GM19025 (cell line): ENCODE data around the gene CFAP161.
"Not testable (repeated sequence)": the region's sequence is repeated elsewhere in the genome, so short reads cannot be mapped to it uniquely, and the experiment has no call there.

Source experiments
- ATAC-seq: cut with Tn5 transposase; IDR thresholded peaks from one replicate; pipeline ENCODE4 v1.9.1; 2021; ENCODE audit warnings: mild to moderate bottlenecking, low read depth, moderate library complexity; ENCODE audit not compliant: unreplicated experiment

CFAP161 gene

GRCh38 chr15:81106560-81106959 is 27.5 kb upstream of the CFAP161 start:
- ATAC-seq: no peak

GRCh38 chr15:81107889-81108288 is 26.2 kb upstream of the CFAP161 start:
- no peak for ATAC-seq

GRCh38 chr15:81108427-81108826 is 25.6 kb upstream of the CFAP161 start:
- ATAC-seq: no peak

GRCh38 chr15:81111018-81111417 is 23.1 kb upstream of the CFAP161 start:
- ATAC-seq: no peak

- ATAC-seq: no peak
These were observed 22.3 kb upstream of the CFAP161 start for GRCh38 chr15:81111510-81112470.

- no peak for ATAC-seq
These were observed 20.8 kb upstream of the CFAP161 start for GRCh38 chr15:81113204-81113657.

- no peak for ATAC-seq
These were observed 20.2 kb upstream of the CFAP161 start for GRCh38 chr15:81113861-81114291.

- no peak for ATAC-seq
These were observed 18.8 kb upstream of the CFAP161 start for GRCh38 chr15:81115054-81115939.

- no peak for ATAC-seq
These were observed 16.9 kb upstream of the CFAP161 start for GRCh38 chr15:81117136-81117535.

GRCh38 chr15:81117581-81117980 is 16.5 kb upstream of the CFAP161 start:
- ATAC-seq: no peak

GRCh38 chr15:81118361-81118760 is 15.7 kb upstream of the CFAP161 start:
- ATAC-seq: no peak

GRCh38 chr15:81120069-81120468 is 14.0 kb upstream of the CFAP161 start:
- no peak for ATAC-seq

GRCh38 chr15:81126892-81127291 is 7.2 kb upstream of the CFAP161 start:
- ATAC-seq: no peak

GRCh38 chr15:81141478-81141877 is 7.4 kb downstream of the CFAP161 start:
- not testable (repeated sequence) for ATAC-seq

GRCh38 chr15:81146006-81146405 is 11.9 kb downstream of the CFAP161 start:
- no peak for ATAC-seq

- no peak for ATAC-seq
These were observed 12.4 kb downstream of the CFAP161 start for GRCh38 chr15:81146466-81146865.

- ATAC-seq: no peak
These were observed 17.3 kb downstream of the CFAP161 start for GRCh38 chr15:81151389-81151788.

- no peak for ATAC-seq
These were observed 18.3 kb downstream of the CFAP161 start for GRCh38 chr15:81152339-81152738.

- no peak for ATAC-seq
These were observed 18.7 kb downstream of the CFAP161 start for GRCh38 chr15:81152799-81153198.

- no peak for ATAC-seq
These were observed 21.5 kb downstream of the CFAP161 start for GRCh38 chr15:81155375-81156218.
